Ishikawa (cell line): Measurements from ENCODE around the gene SHMT2.

Experiments
- CEBPB ChIP-seq: IDR thresholded peaks from 2 replicates; pipeline ENCODE4 v1.6.1; 2012
- CREB1 ChIP-seq: IDR thresholded peaks from 2 replicates; pipeline ENCODE4 v1.6.1; 2012; ENCODE audit warnings: low read depth
- EGR1 ChIP-seq: IDR thresholded peaks from 2 replicates; pipeline ENCODE4 v1.6.1; 2012
- EP300 ChIP-seq: IDR thresholded peaks from 2 replicates; pipeline ENCODE4 v1.6.1; 2012; ENCODE audit warnings: borderline replicate concordance
- FOXM1 ChIP-seq: IDR thresholded peaks from 2 replicates; pipeline ENCODE4 v1.6.1; 2012; ENCODE audit warnings: low read depth, borderline replicate concordance
- NFIC ChIP-seq: IDR thresholded peaks from 2 replicates; pipeline ENCODE4 v1.6.1; 2012
- RAD21 ChIP-seq: IDR thresholded peaks from 2 replicates; pipeline ENCODE4 v1.6.1; 2012; ENCODE audit warnings: low read depth
- TAF1 ChIP-seq: IDR thresholded peaks from 2 replicates; pipeline ENCODE4 v1.6.1; 2012; ENCODE audit warnings: low read depth, mild to moderate bottlenecking
- TCF12 ChIP-seq: IDR thresholded peaks from 2 replicates; pipeline ENCODE4 v1.6.1; 2012; ENCODE audit warnings: low read depth
- TEAD4 ChIP-seq: IDR thresholded peaks from 2 replicates; pipeline ENCODE4 v1.6.1; 2012
- YY1 ChIP-seq: IDR thresholded peaks from 2 replicates; pipeline ENCODE4 v1.6.1; 2012; ENCODE audit warnings: low read depth
- ZBTB7A ChIP-seq: IDR thresholded peaks from 2 replicates; pipeline ENCODE4 v1.6.1; 2012; ENCODE audit warnings: low read depth
- TF ChIP-seq, protein P1 (sequence below): IDR thresholded peaks from 2 replicates; pipeline ENCODE4 v1.6.1; 2012
- TF ChIP-seq, protein P2 (sequence below): IDR thresholded peaks from 2 replicates; pipeline ENCODE4 v1.6.1; 2012; ENCODE audit warnings: low read depth, mild to moderate bottlenecking
- TF ChIP-seq, protein P3 (sequence below): IDR thresholded peaks from 2 replicates; pipeline ENCODE4 v1.6.1; 2012

The SHMT2 gene

DNA sequence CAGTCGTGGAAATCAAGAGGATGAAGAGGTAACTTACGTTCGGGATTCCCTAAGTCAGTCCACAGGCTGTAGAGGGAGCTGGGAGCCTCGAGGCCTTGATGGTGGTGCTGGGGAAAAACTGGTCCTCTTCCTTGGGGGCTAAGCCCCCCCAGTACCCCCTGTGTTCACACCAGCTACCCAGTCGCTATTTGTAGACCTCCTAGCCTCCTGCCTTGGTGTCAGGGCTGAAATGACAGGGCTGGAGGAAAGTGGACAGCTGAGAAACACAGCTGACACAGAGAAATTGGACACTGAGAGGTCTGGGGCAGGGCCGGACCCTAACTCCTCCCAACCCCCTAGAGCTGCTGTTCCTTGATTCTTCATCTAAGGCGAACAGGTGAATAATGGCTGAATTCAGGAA is 21.4 kb downstream of the SHMT2 start, which contains the start of gene STAC3:
TSS of gene STAC3 (minus strand) at position 232 of the 400 bp plus-strand sequence. CDS start 1,551 bp downstream, outside the sequence.
- TF ChIP-seq, protein P1, sequence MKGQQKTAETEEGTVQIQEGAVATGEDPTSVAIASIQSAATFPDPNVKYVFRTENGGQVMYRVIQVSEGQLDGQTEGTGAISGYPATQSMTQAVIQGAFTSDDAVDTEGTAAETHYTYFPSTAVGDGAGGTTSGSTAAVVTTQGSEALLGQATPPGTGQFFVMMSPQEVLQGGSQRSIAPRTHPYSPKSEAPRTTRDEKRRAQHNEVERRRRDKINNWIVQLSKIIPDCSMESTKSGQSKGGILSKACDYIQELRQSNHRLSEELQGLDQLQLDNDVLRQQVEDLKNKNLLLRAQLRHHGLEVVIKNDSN = no peak
- TF ChIP-seq TEAD4 = no peak
- no peak for TF ChIP-seq TCF12
- no peak for TF ChIP-seq CEBPB
- TF ChIP-seq ZBTB7A = no peak
- no peak for TF ChIP-seq NFIC
- no peak for TF ChIP-seq FOXM1
- TF ChIP-seq TAF1 = no peak
- TF ChIP-seq, protein P2, sequence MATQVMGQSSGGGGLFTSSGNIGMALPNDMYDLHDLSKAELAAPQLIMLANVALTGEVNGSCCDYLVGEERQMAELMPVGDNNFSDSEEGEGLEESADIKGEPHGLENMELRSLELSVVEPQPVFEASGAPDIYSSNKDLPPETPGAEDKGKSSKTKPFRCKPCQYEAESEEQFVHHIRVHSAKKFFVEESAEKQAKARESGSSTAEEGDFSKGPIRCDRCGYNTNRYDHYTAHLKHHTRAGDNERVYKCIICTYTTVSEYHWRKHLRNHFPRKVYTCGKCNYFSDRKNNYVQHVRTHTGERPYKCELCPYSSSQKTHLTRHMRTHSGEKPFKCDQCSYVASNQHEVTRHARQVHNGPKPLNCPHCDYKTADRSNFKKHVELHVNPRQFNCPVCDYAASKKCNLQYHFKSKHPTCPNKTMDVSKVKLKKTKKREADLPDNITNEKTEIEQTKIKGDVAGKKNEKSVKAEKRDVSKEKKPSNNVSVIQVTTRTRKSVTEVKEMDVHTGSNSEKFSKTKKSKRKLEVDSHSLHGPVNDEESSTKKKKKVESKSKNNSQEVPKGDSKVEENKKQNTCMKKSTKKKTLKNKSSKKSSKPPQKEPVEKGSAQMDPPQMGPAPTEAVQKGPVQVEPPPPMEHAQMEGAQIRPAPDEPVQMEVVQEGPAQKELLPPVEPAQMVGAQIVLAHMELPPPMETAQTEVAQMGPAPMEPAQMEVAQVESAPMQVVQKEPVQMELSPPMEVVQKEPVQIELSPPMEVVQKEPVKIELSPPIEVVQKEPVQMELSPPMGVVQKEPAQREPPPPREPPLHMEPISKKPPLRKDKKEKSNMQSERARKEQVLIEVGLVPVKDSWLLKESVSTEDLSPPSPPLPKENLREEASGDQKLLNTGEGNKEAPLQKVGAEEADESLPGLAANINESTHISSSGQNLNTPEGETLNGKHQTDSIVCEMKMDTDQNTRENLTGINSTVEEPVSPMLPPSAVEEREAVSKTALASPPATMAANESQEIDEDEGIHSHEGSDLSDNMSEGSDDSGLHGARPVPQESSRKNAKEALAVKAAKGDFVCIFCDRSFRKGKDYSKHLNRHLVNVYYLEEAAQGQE = no peak

DNA sequence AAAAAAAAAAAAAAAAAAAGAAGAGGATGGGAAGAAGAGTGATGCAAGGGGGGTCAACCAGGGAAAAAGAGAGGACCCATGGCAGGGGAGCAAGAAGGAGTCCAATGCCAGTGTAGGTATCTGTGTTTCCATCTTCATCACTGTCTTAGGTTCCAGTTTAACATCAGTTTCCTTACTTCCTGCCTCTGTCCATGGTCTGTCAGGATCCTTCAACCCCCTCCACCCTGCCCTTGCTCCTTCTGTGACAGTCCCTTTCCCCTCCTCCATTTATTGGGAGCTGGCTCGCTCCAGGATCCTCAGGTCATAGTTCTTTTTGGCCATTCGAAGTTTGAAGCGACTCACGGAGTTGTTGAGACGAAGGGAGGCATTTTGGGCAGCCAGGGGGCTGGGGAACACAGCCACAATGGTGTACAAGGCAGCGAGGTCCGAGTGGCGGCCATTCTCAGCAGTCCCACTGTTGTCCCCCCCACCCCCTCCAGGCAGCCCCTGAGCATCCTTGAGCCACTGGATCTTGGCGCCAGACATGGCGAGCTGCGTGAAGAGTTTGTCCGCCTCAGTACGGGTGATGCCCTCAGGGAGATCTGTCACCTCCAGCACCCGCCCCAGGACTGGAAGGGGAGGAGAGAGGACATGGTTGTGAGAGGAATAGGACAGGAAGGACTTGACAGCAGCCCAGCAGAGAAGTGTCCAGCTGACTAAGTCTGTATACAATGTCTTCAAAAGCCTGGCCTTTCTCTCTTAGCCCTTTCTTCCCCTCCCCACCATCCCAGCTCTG is 25.2 kb downstream of the SHMT2 start:
- TF ChIP-seq CEBPB = no peak
- TF ChIP-seq, protein P2 = peak; percentile 72

DNA sequence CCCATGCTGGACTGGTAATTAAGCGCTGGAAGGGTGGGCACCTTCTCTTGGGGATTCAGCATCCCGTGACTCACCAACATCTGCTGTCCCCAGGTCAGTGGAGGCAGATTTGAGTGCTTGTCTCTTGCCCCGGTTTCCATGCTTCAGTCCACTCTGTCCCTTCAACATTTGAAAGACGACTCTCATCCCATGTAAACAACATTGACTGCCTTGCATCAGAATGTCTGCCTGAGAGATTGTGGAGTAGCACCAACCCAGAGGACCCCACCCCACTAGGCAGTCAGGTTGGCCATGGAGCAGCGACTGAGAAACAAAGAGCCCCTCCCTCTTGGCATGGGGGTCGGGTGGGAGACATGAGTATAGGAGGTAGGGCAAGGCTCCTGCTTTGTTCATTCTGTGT is 26.4 kb downstream of the SHMT2 start:
- TF ChIP-seq CEBPB (no peak), TAF1 (no peak), RAD21 (no peak), EP300 (no peak), NFIC (no peak), EGR1 (no peak), CREB1 (no peak), TCF12 (no peak), TEAD4 (no peak), FOXM1 (no peak), YY1 (no peak), ZBTB7A (no peak)
- TF ChIP-seq, protein P3, sequence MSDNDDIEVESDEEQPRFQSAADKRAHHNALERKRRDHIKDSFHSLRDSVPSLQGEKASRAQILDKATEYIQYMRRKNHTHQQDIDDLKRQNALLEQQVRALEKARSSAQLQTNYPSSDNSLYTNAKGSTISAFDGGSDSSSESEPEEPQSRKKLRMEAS = no peak
- TF ChIP-seq, protein P1 = no peak
- TF ChIP-seq, protein P2 = no peak

DNA sequence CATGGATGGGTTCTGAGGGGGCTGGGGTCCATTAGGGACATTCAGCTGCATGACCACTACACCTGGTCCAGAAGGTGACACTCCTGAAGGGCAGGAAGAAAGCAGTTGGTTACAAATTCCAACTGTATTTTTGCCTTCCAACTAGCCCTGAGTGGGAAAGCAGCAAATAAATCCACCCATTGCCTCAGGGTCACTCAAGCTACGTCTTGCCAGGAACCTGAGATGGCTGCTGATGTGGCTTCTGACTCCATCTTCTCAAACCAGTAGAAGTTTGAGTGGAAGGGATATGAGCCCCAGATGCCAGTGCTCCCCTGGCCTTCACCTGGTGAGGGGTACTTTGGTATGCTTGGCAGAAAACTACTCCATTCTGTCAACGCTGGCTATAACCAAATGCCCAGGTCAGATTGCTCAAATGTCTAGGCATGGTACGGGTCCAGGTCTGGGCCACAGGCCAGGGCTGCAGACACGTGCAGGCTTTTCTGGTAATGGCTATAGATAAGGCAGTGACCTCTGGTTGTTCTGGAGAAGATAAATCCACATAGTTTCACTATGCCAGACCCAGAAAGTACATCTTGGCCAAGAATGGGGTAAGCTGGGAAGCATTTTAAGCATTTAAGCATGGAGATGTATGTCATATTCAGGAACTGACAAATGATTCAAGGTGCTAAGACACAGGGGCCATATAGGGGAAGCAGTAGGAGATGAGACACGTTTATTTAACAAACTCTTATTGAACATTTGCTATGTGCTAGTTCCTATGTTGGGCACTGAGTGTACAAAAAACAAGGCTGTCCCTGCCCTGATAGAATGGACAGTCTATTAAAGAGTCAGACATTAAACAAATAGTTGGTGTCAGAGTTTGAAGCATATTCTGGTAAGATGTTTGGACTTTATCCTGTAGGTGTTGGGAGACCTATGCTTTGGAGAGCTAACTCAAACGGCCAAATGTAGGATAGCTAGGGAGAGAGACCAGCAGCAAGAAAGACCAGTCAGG is 29.8 kb downstream of the SHMT2 start:
- TF ChIP-seq TAF1 = no peak
- TF ChIP-seq, protein P1 = no peak
- TF ChIP-seq ZBTB7A = no peak
- TF ChIP-seq EGR1 = no peak
- no peak for TF ChIP-seq CREB1
- TF ChIP-seq, protein P3 = no peak
- TF ChIP-seq NFIC = no peak
- TF ChIP-seq TEAD4 = no peak
- TF ChIP-seq TCF12 = no peak
- TF ChIP-seq YY1 = no peak
- TF ChIP-seq FOXM1 = no peak
